HG02610 (cell line): ENCODE data around the gene AZU1.
"Not testable (repeated sequence)": the region's sequence is repeated elsewhere in the genome, so short reads cannot be mapped to it uniquely, and the experiment has no call there.

Source experiments
- ATAC-seq: cut with Tn5 transposase; IDR thresholded peaks from one replicate; pipeline ENCODE4 v1.9.1; 2021; ENCODE audit warnings: mild to moderate bottlenecking, moderate library complexity; ENCODE audit not compliant: unreplicated experiment

The AZU1 gene

GRCh38 chr19:869245-870177 is 41.9 kb downstream of the AZU1 start:
- no peak for ATAC-seq

- ATAC-seq = no peak
Measured at GRCh38 chr19:870314-870713, 42.7 kb downstream of the AZU1 start.

GRCh38 chr19:870963-871401 is 43.3 kb downstream of the AZU1 start:
- no peak for ATAC-seq

- no peak for ATAC-seq
Measured at GRCh38 chr19:871446-872265, 44.0 kb downstream of the AZU1 start.

GRCh38 chr19:872266-872951 is 44.8 kb downstream of the AZU1 start:
- ATAC-seq = no peak

GRCh38 chr19:873084-873483 is 45.4 kb downstream of the AZU1 start:
- ATAC-seq = no peak

GRCh38 chr19:873561-874041 is 46.0 kb downstream of the AZU1 start:
- no peak for ATAC-seq

GRCh38 chr19:875265-875879 is 47.7 kb downstream of the AZU1 start:
- ATAC-seq = no peak

GRCh38 chr19:876089-876488 is 48.5 kb downstream of the AZU1 start:
- ATAC-seq = no peak

- no peak for ATAC-seq
Measured at GRCh38 chr19:876780-877314, 49.2 kb downstream of the AZU1 start.

- ATAC-seq = not testable (repeated sequence)
Measured at GRCh38 chr19:877992-878660, 50.5 kb downstream of the AZU1 start.

- not testable (repeated sequence) for ATAC-seq
Measured at GRCh38 chr19:878751-879561, 51.3 kb downstream of the AZU1 start.

GRCh38 chr19:879711-880438 is 52.2 kb downstream of the AZU1 start:
- ATAC-seq = no peak
